Tibial nerve (tissue), 4 donors: ENCODE data around the gene DEGS2.

Experiments used
- CTCF ChIP-seq, 5 experiments: fragments of 200-600 bp in 3 of 5; fragments of 450-650 bp in 2 of 5; sonication (generic) in 3 of 5; IDR thresholded peaks; one replicate each; pipeline ENCODE4 v1.5.1; 2016 to 2019; ENCODE audit warnings: antibody characterized with exemption in 5 of 5, mild to moderate bottlenecking in 3 of 5, moderate library complexity in 2 of 5
- EP300 ChIP-seq, 2 donors: sonication (generic); formaldehyde crosslinking; IDR thresholded peaks; one replicate each; pipeline ENCODE4 v1.6.1; 2017; ENCODE audit warnings: antibody characterized with exemption in 2 of 2, mild to moderate bottlenecking in 1 of 2

DNA sequence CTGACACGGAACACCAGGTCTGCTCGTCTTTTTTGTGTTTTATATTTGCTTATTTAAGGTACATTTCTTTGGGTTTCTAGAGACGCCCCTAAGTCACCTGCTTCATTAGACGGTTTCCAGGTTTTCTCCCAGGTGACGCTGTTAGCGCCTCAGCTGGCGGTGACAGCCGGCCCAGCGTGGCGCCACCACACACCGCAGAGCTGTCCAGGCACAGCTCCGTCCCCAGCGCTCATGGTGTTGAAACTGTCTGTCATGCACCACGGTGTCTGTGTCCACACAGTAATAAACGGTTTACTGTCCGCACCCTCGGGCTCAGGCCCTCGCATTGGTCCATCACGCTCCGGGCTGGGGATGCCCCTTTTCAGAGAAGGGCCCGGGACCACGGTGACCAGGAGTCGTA is 15.5 kb downstream of the DEGS2 start:
- TF ChIP-seq EP300 (IDR thresholded peaks at IDR 0.05): no peak
- no peak for TF ChIP-seq CTCF (IDR thresholded peaks at IDR 0.05)
